ENCODE measurements around the gene LITAF. TPM values are rescaled to one million over a fixed set of nuclear protein-coding genes. Genes with fewer than 3 reads are reported as not detected.

LITAF gene
- polyA plus RNA-seq, 1 donor (not counting 4 experiments of a cell fraction or from before 2014, with no cell fraction given): 85.4 TPM

DNA sequence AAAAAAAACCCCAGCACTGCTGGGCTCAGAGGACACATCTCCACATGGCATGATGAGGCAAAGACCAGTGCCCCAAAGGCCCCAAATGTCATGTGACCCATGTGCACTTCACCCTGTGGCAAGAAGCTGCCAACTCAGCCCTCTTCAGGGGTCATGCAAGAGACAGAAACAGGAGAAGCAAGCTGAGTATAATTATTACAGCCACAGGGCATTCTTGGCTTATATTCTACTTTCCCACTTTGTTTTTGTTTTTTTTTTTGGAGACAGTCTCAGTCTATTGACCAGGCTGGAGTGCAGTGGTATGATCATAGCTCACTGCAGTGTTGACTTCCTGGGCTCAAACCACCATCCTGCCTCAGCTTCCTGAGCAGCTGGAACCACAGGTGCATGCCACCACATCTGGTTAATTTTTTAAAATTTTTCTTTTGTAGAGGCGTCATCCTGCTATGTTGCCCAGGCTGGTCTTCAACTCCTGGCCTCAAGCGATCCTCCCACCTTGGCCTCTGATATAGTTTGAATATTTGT is 32.7 kb upstream of the LITAF start:
- no peak overlapping the region for H3K9ac ChIP-seq (ENCODE audit: control insufficient read depth, extremely low read depth, insufficient read depth, low read length)
- FAIRE-seq: no peak
- H3K4me3 ChIP-seq (ENCODE audit: control insufficient read depth in 2 of 3, extremely low read depth in 1 of 3, insufficient read depth in 2 of 3, low read depth in 1 of 3, low read length in 3 of 3): no peak overlapping the region
- H3K79me2 ChIP-seq (ENCODE audit: control insufficient read depth, insufficient read depth, low read length): no peaks in the 10 kb centered on the region
- no peaks in the 10 kb centered on the region for H3K9me3 ChIP-seq (ENCODE audit: control insufficient read depth, low read depth, low read length)
- no peaks in the 10 kb centered on the region for H3K9me1 ChIP-seq (ENCODE audit: control insufficient read depth, extremely low read depth, insufficient read depth, low read length)
- no peak overlapping the region for H3K4me2 ChIP-seq (ENCODE audit: control insufficient read depth, extremely low read depth, insufficient read depth, low read depth, low read length)
- no peak overlapping the region for H3K27ac ChIP-seq (ENCODE audit: control insufficient read depth, insufficient read depth, low read length)
- H2AFZ ChIP-seq (ENCODE audit: control insufficient read depth, low read length): no peak overlapping the region
- H3K4me1 ChIP-seq (ENCODE audit: control insufficient read depth, extremely low read depth, insufficient read depth, low read length): peaks cover 6% of the 10 kb centered on the region
- DNase-seq (ENCODE audit: low read depth, low spot score): no peak
- TF ChIP-seq, protein P1, sequence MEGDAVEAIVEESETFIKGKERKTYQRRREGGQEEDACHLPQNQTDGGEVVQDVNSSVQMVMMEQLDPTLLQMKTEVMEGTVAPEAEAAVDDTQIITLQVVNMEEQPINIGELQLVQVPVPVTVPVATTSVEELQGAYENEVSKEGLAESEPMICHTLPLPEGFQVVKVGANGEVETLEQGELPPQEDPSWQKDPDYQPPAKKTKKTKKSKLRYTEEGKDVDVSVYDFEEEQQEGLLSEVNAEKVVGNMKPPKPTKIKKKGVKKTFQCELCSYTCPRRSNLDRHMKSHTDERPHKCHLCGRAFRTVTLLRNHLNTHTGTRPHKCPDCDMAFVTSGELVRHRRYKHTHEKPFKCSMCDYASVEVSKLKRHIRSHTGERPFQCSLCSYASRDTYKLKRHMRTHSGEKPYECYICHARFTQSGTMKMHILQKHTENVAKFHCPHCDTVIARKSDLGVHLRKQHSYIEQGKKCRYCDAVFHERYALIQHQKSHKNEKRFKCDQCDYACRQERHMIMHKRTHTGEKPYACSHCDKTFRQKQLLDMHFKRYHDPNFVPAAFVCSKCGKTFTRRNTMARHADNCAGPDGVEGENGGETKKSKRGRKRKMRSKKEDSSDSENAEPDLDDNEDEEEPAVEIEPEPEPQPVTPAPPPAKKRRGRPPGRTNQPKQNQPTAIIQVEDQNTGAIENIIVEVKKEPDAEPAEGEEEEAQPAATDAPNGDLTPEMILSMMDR (optimal IDR thresholded peaks at IDR 0.05 in 1 of 3, IDR thresholded peaks at IDR 0.05 in 1 of 3, conservative IDR thresholded peaks at IDR 0.05 in 1 of 3; ENCODE audit: extremely low read depth in 1 of 3, insufficient read depth in 2 of 3, low read length in 3 of 3): no peak
- no peak for TF ChIP-seq EZH2 (IDR thresholded peaks at IDR 0.05; ENCODE audit: low read length)
- H3K36me3 ChIP-seq (ENCODE audit: control insufficient read depth in 2 of 2, extremely low read depth in 1 of 2, insufficient read depth in 2 of 2, low read length in 2 of 2): no peaks in the 10 kb centered on the region
- dilution Hi-C loops (cut with MboI; ENCODE audit: extremely low pct_ligation_motif_present, low sequenced_read_pairs): no loop called here
- H4K20me1 ChIP-seq (ENCODE audit: control insufficient read depth, extremely low read depth, insufficient read depth, low read length): no peaks in the 10 kb centered on the region
- H3K27me3 ChIP-seq (ENCODE audit: control insufficient read depth, extremely low read depth, insufficient read depth, low read length): no peaks in the 10 kb centered on the region

DNA sequence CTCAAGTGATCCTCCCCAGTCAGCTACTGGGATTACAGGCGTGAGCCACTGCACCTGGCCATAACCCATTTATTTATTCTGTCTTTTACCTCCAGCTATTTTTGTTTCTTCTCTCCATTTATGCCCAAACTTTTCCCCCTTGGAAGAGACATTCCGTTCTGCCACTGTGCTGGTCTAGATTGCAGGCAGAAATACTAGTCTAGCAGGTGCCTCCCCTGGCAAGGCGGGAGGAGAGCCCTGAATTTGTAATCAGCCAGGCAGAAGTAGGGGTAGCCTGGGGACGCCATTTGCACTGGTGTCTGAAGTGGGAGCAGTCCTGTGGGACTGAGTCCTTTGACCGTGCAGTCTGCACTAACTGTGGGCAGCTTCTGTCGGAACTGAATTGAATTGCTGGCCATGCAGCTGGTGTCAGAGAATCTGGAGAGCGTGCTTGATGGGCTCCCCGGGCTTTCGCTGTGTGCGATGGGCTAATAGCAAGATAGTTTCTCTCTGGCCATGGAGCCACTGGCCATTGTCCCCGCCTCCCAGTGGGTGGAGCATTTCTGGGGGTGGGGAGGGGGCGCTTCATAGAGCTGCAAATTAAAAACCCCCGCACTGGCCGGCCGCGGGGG is 31.5 kb upstream of the LITAF start:
- Histone ChIP-seq H3K79me2 (ENCODE audit: control insufficient read depth, insufficient read depth, low read length) (no peaks in the 10 kb centered on the region), H3K4me3 (ENCODE audit: control insufficient read depth in 2 of 3, extremely low read depth in 1 of 3, insufficient read depth in 2 of 3, low read depth in 1 of 3, low read length in 3 of 3) (no peak overlapping the region), H3K9ac (ENCODE audit: control insufficient read depth, extremely low read depth, insufficient read depth, low read length) (no peak overlapping the region), H3K4me1 (ENCODE audit: control insufficient read depth, extremely low read depth, insufficient read depth, low read length) (peaks cover 15% of the 10 kb centered on the region), H3K27ac (ENCODE audit: control insufficient read depth, insufficient read depth, low read length) (no peak overlapping the region), H3K9me1 (ENCODE audit: control insufficient read depth, extremely low read depth, insufficient read depth, low read length) (no peaks in the 10 kb centered on the region), H3K9me3 (ENCODE audit: control insufficient read depth, low read depth, low read length) (no peaks in the 10 kb centered on the region), H2AFZ (ENCODE audit: control insufficient read depth, low read length) (no peak overlapping the region), H4K20me1 (ENCODE audit: control insufficient read depth, extremely low read depth, insufficient read depth, low read length) (no peaks in the 10 kb centered on the region), H3K36me3 (ENCODE audit: control insufficient read depth in 2 of 2, extremely low read depth in 1 of 2, insufficient read depth in 2 of 2, low read length in 2 of 2) (no peaks in the 10 kb centered on the region), H3K27me3 (ENCODE audit: control insufficient read depth, extremely low read depth, insufficient read depth, low read length) (no peaks in the 10 kb centered on the region), H3K4me2 (ENCODE audit: control insufficient read depth, extremely low read depth, insufficient read depth, low read depth, low read length) (no peak overlapping the region)
- TF ChIP-seq, protein P1 (optimal IDR thresholded peaks at IDR 0.05 in 1 of 3, IDR thresholded peaks at IDR 0.05 in 1 of 3, conservative IDR thresholded peaks at IDR 0.05 in 1 of 3; ENCODE audit: extremely low read depth in 1 of 3, insufficient read depth in 2 of 3, low read length in 3 of 3): no peak
- no peak for TF ChIP-seq EZH2 (IDR thresholded peaks at IDR 0.05; ENCODE audit: low read length)
- dilution Hi-C loops (cut with MboI; ENCODE audit: extremely low pct_ligation_motif_present, low sequenced_read_pairs): no loop called here
- FAIRE-seq (no peak), DNase-seq (ENCODE audit: low read depth, low spot score) (no peak)

Measured in keratinocyte (primary cell).